ENCODE results near the gene SERINC5. TPM values are rescaled to one million over a fixed set of nuclear protein-coding genes. Genes with fewer than 3 reads are reported as not detected.

SERINC5 gene
- polyA plus RNA-seq, 3 donors: 5.0 to 35.9 (median 7.3) TPM

DNA sequence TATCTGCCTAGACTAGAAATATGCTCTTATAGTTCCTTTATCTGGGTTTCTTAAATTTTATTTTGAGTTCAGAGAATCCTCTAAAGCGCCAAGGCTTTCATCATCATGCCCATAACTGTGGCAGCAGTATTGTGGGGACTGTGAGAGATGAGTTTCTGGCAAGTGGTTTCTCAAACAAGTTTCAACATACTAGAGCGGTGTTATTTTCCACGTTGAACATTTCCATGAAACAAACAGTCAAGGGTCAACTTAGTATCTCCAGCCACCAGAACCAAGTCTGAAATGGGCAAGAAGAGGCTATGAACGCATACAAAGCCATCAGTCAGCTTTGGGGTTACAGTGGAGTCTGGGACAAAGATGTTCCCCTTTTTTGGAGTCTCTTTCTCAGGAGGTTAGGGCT, 40.3 kb downstream of the SERINC5 start:
- 29% methylated on average over 1 of the region's 4 CpGs for WGBS (ENCODE audit: insufficient coverage)
- H3K27me3 Mint-ChIP-seq (ENCODE audit: low read depth in 3 of 3): peaks cover 0 to 5% (median 1%) of the 10 kb centered on the region in 3 donors
- peaks cover 12 to 16% of the 10 kb centered on the region in 2 donors for H3K36me3 Mint-ChIP-seq
- peaks cover 14 to 27% of the 10 kb centered on the region in 2 donors for H3K4me1 ChIP-seq (ENCODE audit: control insufficient read depth in 1 of 2, insufficient read depth in 2 of 2, low read length in 2 of 2)
- peak in 1 of 3 donors; percentile 8 for DNase-seq
- H3K27ac ChIP-seq (ENCODE audit: low read depth in 1 of 2, low read length in 2 of 2): peak overlapping the region in 1 of 2 donors; percentile 25
- peaks cover 87% of the 10 kb centered on the region for H4K20me1 ChIP-seq (ENCODE audit: insufficient read depth, low read length)
- H3K4me1 Mint-ChIP-seq: peaks cover 45% of the 10 kb centered on the region
- no peak overlapping the region for H3K4me3 ChIP-seq (replicated peaks in 1 of 3; ENCODE audit: low read depth in 2 of 3, low read length in 3 of 3)
- H3K9me3 ChIP-seq (replicated peaks in 1 of 2; ENCODE audit: control insufficient read depth in 1 of 2, insufficient read depth in 1 of 2, low read length in 2 of 2): no peaks in the 10 kb centered on the region
- H2AFZ ChIP-seq (ENCODE audit: insufficient read depth, low read depth, low read length, poor library complexity, severe bottlenecking): no peak overlapping the region
- H3K27ac Mint-ChIP-seq: peak overlapping the region in 2 of 7 donors; percentile 7 to 14
- no peak overlapping the region for H3K4me2 ChIP-seq (replicated peaks; ENCODE audit: extremely low read depth, low read length, poor library complexity, severe bottlenecking)
- H3K79me2 ChIP-seq (ENCODE audit: insufficient read depth, low read length): peaks cover 45% of the 10 kb centered on the region
- no peaks in the 10 kb centered on the region for H3K27me3 ChIP-seq (ENCODE audit: control insufficient read depth in 2 of 2, insufficient read depth in 2 of 2, low read length in 2 of 2)
- H3K4me3 Mint-ChIP-seq: no peak overlapping the region
- H3K36me3 ChIP-seq (replicated peaks in 1 of 2; ENCODE audit: control insufficient read depth in 1 of 2, insufficient read depth in 2 of 2, low read length in 2 of 2): peaks cover 0 to 8% of the 10 kb centered on the region in 2 donors
- intact Hi-C loops (cut with micrococcal nuclease): no loop called here
- H3K9ac ChIP-seq (ENCODE audit: insufficient read depth, low read length, poor library complexity, severe bottlenecking): no peak overlapping the region
- TF ChIP-seq, protein P1, sequence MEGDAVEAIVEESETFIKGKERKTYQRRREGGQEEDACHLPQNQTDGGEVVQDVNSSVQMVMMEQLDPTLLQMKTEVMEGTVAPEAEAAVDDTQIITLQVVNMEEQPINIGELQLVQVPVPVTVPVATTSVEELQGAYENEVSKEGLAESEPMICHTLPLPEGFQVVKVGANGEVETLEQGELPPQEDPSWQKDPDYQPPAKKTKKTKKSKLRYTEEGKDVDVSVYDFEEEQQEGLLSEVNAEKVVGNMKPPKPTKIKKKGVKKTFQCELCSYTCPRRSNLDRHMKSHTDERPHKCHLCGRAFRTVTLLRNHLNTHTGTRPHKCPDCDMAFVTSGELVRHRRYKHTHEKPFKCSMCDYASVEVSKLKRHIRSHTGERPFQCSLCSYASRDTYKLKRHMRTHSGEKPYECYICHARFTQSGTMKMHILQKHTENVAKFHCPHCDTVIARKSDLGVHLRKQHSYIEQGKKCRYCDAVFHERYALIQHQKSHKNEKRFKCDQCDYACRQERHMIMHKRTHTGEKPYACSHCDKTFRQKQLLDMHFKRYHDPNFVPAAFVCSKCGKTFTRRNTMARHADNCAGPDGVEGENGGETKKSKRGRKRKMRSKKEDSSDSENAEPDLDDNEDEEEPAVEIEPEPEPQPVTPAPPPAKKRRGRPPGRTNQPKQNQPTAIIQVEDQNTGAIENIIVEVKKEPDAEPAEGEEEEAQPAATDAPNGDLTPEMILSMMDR (IDR thresholded peaks at IDR 0.05): no peak
- H3K9me3 Mint-ChIP-seq: peaks cover 0 to 3% (median 0%) of the 10 kb centered on the region in 7 donors

DNA sequence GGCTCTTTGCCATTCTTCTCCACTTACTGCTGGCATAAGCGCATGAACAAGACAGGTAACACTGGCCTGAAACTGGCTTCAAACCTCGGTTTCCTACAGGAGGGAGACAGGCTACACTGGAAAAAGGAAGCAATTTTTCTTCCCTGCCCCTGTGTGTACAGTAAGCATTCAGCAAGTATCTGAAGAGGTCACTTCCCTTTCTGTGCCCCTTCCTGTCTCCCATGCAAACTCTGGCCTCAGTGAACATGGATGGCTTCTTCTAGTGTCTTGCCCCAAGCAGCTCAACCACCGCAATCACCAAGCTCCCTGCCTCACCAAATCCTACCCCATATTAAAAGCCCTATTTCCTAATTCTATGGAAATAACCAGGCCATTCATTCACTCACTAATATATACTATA, 42.4 kb downstream of the SERINC5 start:
- TF ChIP-seq, protein P1 (IDR thresholded peaks at IDR 0.05): no peak
- intact Hi-C loops (cut with micrococcal nuclease): no loop called here
- Mint-ChIP-seq H3K9me3 (peaks cover 0 to 3% (median 0%) of the 10 kb centered on the region in 7 donors), H3K36me3 (peaks cover 8 to 9% of the 10 kb centered on the region in 2 donors), H3K4me3 (peak overlapping the region in 1 of 2 donors; percentile 63), H3K4me1 (peaks cover 39% of the 10 kb centered on the region), H3K27me3 (ENCODE audit: low read depth in 3 of 3) (peaks cover 0 to 3% (median 3%) of the 10 kb centered on the region in 3 donors), H3K27ac (peak overlapping the region in 6 of 7 donors; percentile 30 to 88 (median 44))
- H3K27ac ChIP-seq (ENCODE audit: low read depth in 1 of 2, low read length in 2 of 2): peak overlapping the region in 1 of 2 donors; percentile 48
- H3K36me3 ChIP-seq (replicated peaks in 1 of 2; ENCODE audit: control insufficient read depth in 1 of 2, insufficient read depth in 2 of 2, low read length in 2 of 2): peaks cover 0 to 10% of the 10 kb centered on the region in 2 donors
- 53% methylated on average over 3 of the region's 3 CpGs for WGBS (ENCODE audit: insufficient coverage)
- peaks cover 14 to 27% of the 10 kb centered on the region in 2 donors for H3K4me1 ChIP-seq (ENCODE audit: control insufficient read depth in 1 of 2, insufficient read depth in 2 of 2, low read length in 2 of 2)
- H3K9me3 ChIP-seq (replicated peaks in 1 of 2; ENCODE audit: control insufficient read depth in 1 of 2, insufficient read depth in 1 of 2, low read length in 2 of 2): no peaks in the 10 kb centered on the region
- DNase-seq: peak; percentile 35 to 58 (median 55)
- no peak overlapping the region for H2AFZ ChIP-seq (ENCODE audit: insufficient read depth, low read depth, low read length, poor library complexity, severe bottlenecking)
- H3K79me2 ChIP-seq (ENCODE audit: insufficient read depth, low read length): peaks cover 53% of the 10 kb centered on the region
- peak overlapping the region; percentile 42 for H3K4me2 ChIP-seq (replicated peaks; ENCODE audit: extremely low read depth, low read length, poor library complexity, severe bottlenecking)
- peaks cover 87% of the 10 kb centered on the region for H4K20me1 ChIP-seq (ENCODE audit: insufficient read depth, low read length)
- no peaks in the 10 kb centered on the region for H3K27me3 ChIP-seq (ENCODE audit: control insufficient read depth in 2 of 2, insufficient read depth in 2 of 2, low read length in 2 of 2)
- no peak overlapping the region for H3K4me3 ChIP-seq (replicated peaks in 1 of 3; ENCODE audit: low read depth in 2 of 3, low read length in 3 of 3)
- peak overlapping the region; percentile 12 for H3K9ac ChIP-seq (ENCODE audit: insufficient read depth, low read length, poor library complexity, severe bottlenecking)
